ENCODE results near the gene KCNJ16. TPM values are rescaled to one million over a fixed set of nuclear protein-coding genes. Genes with fewer than 3 reads are reported as not detected.

KCNJ16 gene
- total RNA-seq, 1 experiment from 2014 or later, result 9.3 TPM

GRCh38 chr17:70105641-70106040, 30.6 kb downstream of the KCNJ16 start:
- ChIA-PET POLR2A (no interaction called here), CTCF (no interaction called here)
- H3K4me1 ChIP-seq, result no peaks in the 10 kb centered on the region
- H3K27me3 Mint-ChIP-seq (ENCODE audit: insufficient read depth, unreplicated experiment), result no peaks in the 10 kb centered on the region
- TF ChIP-seq CTCF (IDR thresholded peaks at IDR 0.05; ENCODE audit: insufficient read depth in 1 of 2, low read depth in 1 of 2, low read length in 1 of 2, severe bottlenecking in 1 of 2, unreplicated experiment in 1 of 2), result no peak
- H3K9me3 Mint-ChIP-seq (ENCODE audit: unreplicated experiment), result no peaks in the 10 kb centered on the region
- DNase-seq, result no peak
- no peak overlapping the region for H3K27ac Mint-ChIP-seq (ENCODE audit: unreplicated experiment)
- peaks cover 12% of the 10 kb centered on the region for H3K36me3 Mint-ChIP-seq (ENCODE audit: insufficient read depth, unreplicated experiment)
- H3K4me1 Mint-ChIP-seq (ENCODE audit: low read depth, unreplicated experiment), result no peaks in the 10 kb centered on the region
- H3K9me3 ChIP-seq, result no peaks in the 10 kb centered on the region
- H3K4me3 Mint-ChIP-seq (ENCODE audit: unreplicated experiment), result no peak overlapping the region
- intact Hi-C loops (cut with micrococcal nuclease; ENCODE audit: unreplicated experiment), result no loop called here
- no peaks in the 10 kb centered on the region for H3K27me3 ChIP-seq (replicated peaks; ENCODE audit: control insufficient read depth, insufficient read depth, low read length)
- H3K4me3 ChIP-seq (ENCODE audit: low read depth, low read length), result no peak overlapping the region
- no peaks in the 10 kb centered on the region for H3K36me3 ChIP-seq (ENCODE audit: control insufficient read depth, insufficient read depth, low read length)
- no TSS peak for BruUV-seq (replicated peaks)

DNA sequence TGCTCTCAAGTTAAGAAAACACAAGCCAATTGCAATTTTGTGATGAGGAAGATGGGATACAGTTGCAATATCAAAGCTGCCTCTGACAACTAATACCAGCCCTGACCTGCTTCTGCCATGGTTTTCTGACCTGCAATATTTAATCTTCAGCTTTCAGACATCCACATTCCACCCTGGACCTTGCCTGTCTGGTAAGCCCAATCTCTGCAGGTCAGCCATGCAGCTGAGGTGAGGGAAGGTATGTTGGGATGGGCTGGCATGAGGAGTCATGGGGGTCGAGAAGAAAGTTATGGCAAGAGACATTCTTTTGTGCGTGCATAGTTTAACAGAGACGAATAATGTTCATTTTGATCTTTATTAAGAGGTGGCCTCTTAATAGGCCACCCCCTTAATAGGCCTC, 31.5 kb downstream of the KCNJ16 start:
- peaks cover 18% of the 10 kb centered on the region for H3K36me3 Mint-ChIP-seq (ENCODE audit: insufficient read depth, unreplicated experiment)
- H3K9me3 Mint-ChIP-seq (ENCODE audit: unreplicated experiment), result no peaks in the 10 kb centered on the region
- no peaks in the 10 kb centered on the region for H3K4me1 ChIP-seq
- ChIA-PET CTCF (no interaction called here), POLR2A (no interaction called here)
- intact Hi-C loops (cut with micrococcal nuclease; ENCODE audit: unreplicated experiment), result no loop called here
- no peak overlapping the region for H3K4me3 Mint-ChIP-seq (ENCODE audit: unreplicated experiment)
- H3K27ac Mint-ChIP-seq (ENCODE audit: unreplicated experiment), result no peak overlapping the region
- no peaks in the 10 kb centered on the region for H3K9me3 ChIP-seq
- no peaks in the 10 kb centered on the region for H3K27me3 Mint-ChIP-seq (ENCODE audit: insufficient read depth, unreplicated experiment)
- no peak for DNase-seq
- no peak overlapping the region for H3K4me3 ChIP-seq (ENCODE audit: low read depth, low read length)
- no peaks in the 10 kb centered on the region for H3K4me1 Mint-ChIP-seq (ENCODE audit: low read depth, unreplicated experiment)
- no peak for TF ChIP-seq CTCF (IDR thresholded peaks at IDR 0.05; ENCODE audit: insufficient read depth in 1 of 2, low read depth in 1 of 2, low read length in 1 of 2, severe bottlenecking in 1 of 2, unreplicated experiment in 1 of 2)
- no peaks in the 10 kb centered on the region for H3K27me3 ChIP-seq (replicated peaks; ENCODE audit: control insufficient read depth, insufficient read depth, low read length)
- no TSS peak for BruUV-seq (replicated peaks)
- no peaks in the 10 kb centered on the region for H3K36me3 ChIP-seq (ENCODE audit: control insufficient read depth, insufficient read depth, low read length)

- no peaks in the 10 kb centered on the region for H3K27me3 Mint-ChIP-seq (ENCODE audit: insufficient read depth, unreplicated experiment)
- H3K36me3 ChIP-seq (ENCODE audit: control insufficient read depth, insufficient read depth, low read length), result no peaks in the 10 kb centered on the region
- CTCF ChIA-PET, result no interaction called here
- H3K4me3 Mint-ChIP-seq (ENCODE audit: unreplicated experiment), result no peak overlapping the region
- H3K4me1 ChIP-seq, result no peaks in the 10 kb centered on the region
- peaks cover 16% of the 10 kb centered on the region for H3K36me3 Mint-ChIP-seq (ENCODE audit: insufficient read depth, unreplicated experiment)
- no peaks in the 10 kb centered on the region for H3K9me3 Mint-ChIP-seq (ENCODE audit: unreplicated experiment)
- DNase-seq, result no peak
- no peak for TF ChIP-seq CTCF (IDR thresholded peaks at IDR 0.05; ENCODE audit: insufficient read depth in 1 of 2, low read depth in 1 of 2, low read length in 1 of 2, severe bottlenecking in 1 of 2, unreplicated experiment in 1 of 2)
- no peaks in the 10 kb centered on the region for H3K27me3 ChIP-seq (replicated peaks; ENCODE audit: control insufficient read depth, insufficient read depth, low read length)
- intact Hi-C loops (cut with micrococcal nuclease; ENCODE audit: unreplicated experiment), result no loop called here
- no peaks in the 10 kb centered on the region for H3K4me1 Mint-ChIP-seq (ENCODE audit: low read depth, unreplicated experiment)
- no peaks in the 10 kb centered on the region for H3K9me3 ChIP-seq
- no peak overlapping the region for H3K27ac Mint-ChIP-seq (ENCODE audit: unreplicated experiment)
- POLR2A ChIA-PET, result no interaction called here
- H3K4me3 ChIP-seq (ENCODE audit: low read depth, low read length), result no peak overlapping the region
- no TSS peak for BruUV-seq (replicated peaks)
Observed at GRCh38 chr17:70107441-70107840, 32.4 kb downstream of the KCNJ16 start.
